Neuron (in vitro differentiated cells): ENCODE data around the gene HPS6.

Source experiments
- H2AFZ ChIP-seq: one replicate; pipeline ENCODE4 v1.6.1; 2013; ENCODE audit warnings: low read depth, mild to moderate bottlenecking, inconsistent platforms, low read length, moderate library complexity
- H3K27me3 ChIP-seq: one replicate; pipeline ENCODE4 v1.6.1; 2013; ENCODE audit warnings: low read length; ENCODE audit not compliant: insufficient read depth
- H3K36me3 ChIP-seq: one replicate; pipeline ENCODE4 v1.6.1; 2013; ENCODE audit warnings: low read length; ENCODE audit not compliant: insufficient read depth
- H3K4me1 ChIP-seq: one replicate; pipeline ENCODE4 v1.6.1; 2013; ENCODE audit warnings: low read length; ENCODE audit not compliant: insufficient read depth
- H3K4me3 ChIP-seq: 2 replicates; pipeline ENCODE4 v1.5.1; 2013; ENCODE audit warnings: mild to moderate bottlenecking, low read length, moderate library complexity
- H3K9me3 ChIP-seq: one replicate; pipeline ENCODE4 v1.6.1; 2013; ENCODE audit warnings: low read length

HPS6 gene

GRCh38 chr10:102115775-102116174 lies 50.6 kb downstream of the HPS6 start:
- H3K27me3 ChIP-seq: no peaks in the 10 kb centered on the region
- H3K4me3 ChIP-seq: peak overlapping the region; percentile 61
- H3K9me3 ChIP-seq: no peaks in the 10 kb centered on the region
- peaks cover 17% of the 10 kb centered on the region for H3K36me3 ChIP-seq
- H3K4me1 ChIP-seq: peaks cover 63% of the 10 kb centered on the region
- no peak overlapping the region for H2AFZ ChIP-seq

DNA sequence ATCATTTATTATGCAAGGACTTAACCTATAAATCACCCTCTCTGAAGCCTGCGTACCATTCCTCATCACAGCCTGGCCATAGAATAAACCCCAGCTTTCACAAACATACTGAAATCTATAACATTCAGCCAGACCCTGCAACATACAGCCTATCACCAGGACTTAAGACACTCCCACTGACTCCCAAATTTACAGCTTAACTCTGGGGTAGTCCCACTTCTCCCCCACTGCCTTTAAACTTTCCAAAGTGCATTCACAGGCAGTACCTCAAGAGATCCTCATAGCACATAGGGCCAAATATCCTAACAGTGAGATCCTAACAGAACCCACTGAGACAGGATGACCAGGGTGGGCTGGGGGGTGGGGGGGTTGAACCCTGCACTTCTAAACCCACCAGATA lies 51.5 kb downstream of the HPS6 start:
- peaks cover 8% of the 10 kb centered on the region for H3K36me3 ChIP-seq
- no peaks in the 10 kb centered on the region for H3K27me3 ChIP-seq
- H3K4me3 ChIP-seq: peak overlapping the region; percentile 61
- peaks cover 69% of the 10 kb centered on the region for H3K4me1 ChIP-seq
- H2AFZ ChIP-seq: no peak overlapping the region
- H3K9me3 ChIP-seq: no peaks in the 10 kb centered on the region
